Prostate gland (tissue), 2 donors: ENCODE results near the gene SPRYD3. TPM values are rescaled to one million over a fixed set of nuclear protein-coding genes. Genes with fewer than 3 reads are reported as not detected.
A peak's percentile ranks its signal among the peaks of the same experiment; 100 is the strongest.

ENCODE experiments used
- DNase-seq: peaks from one replicate; pipeline ENCODE4 v3.0.0-alpha.2; 2019; ENCODE audit warnings: low spot score
- H3K27ac ChIP-seq, 2 donors: fragments of 200-600 bp; sonication (generic); 2 replicates each; pipeline ENCODE4 v1.5.1; 2017 to 2019
- H3K27me3 ChIP-seq: fragments of 200-600 bp; sonication (generic); replicated peaks from 2 replicates; pipeline ENCODE4 v1.5.1; 2019; ENCODE audit not compliant: insufficient read depth
- H3K36me3 ChIP-seq, 2 donors: fragments of 200-600 bp; sonication (generic); 1 replicate in 1 of 2; 2 replicates in 1 of 2; pipeline versions ENCODE4 v1.5.1 to v1.8.1; 2017 to 2019
- H3K4me1 ChIP-seq: fragments of 200-600 bp; sonication (generic); replicated peaks from 2 replicates; pipeline ENCODE4 v1.5.1; 2019
- H3K4me3 ChIP-seq, 2 donors: fragments of 200-600 bp; sonication (generic); 2 replicates each; pipeline ENCODE4 v1.5.1; 2017 to 2019
- H3K9me3 ChIP-seq: fragments of 200-600 bp; sonication (generic); 2 replicates; pipeline ENCODE4 v1.5.1; 2017
- CTCF ChIP-seq, 4 experiments: fragments of 200-600 bp in 2 of 4; fragments of 450-650 bp in 2 of 4; sonication (generic) in 2 of 4; IDR thresholded peaks; 1 replicate in 3 of 4; 2 replicates in 1 of 4; pipeline ENCODE4 v1.5.1; 2016 to 2019; ENCODE audit warnings: antibody characterized with exemption in 4 of 4, mild to moderate bottlenecking in 2 of 4, moderate library complexity in 2 of 4
- POLR2A ChIP-seq: fragments of 450-650 bp; IDR thresholded peaks from one replicate; pipeline ENCODE4 v1.6.1; 2016; ENCODE audit warnings: antibody characterized with exemption, mild to moderate bottlenecking
- POLR2AphosphoS5 ChIP-seq: sonication (generic); formaldehyde crosslinking; IDR thresholded peaks from one replicate; pipeline ENCODE4 v1.6.1; 2017; ENCODE audit warnings: antibody characterized with exemption
- WGBS: methylation state at CpG from one replicate; pipeline ENCODE4 v1.1.5; 2018; 5-methylcytosine and 5-hydroxymethylcytosine counted together
- intact Hi-C: fragments of 100-400 bp; cut with DNase I; formaldehyde crosslinking; loops from one replicate; pipeline ENCODE4 v1.14.2; 2022
- total RNA-seq, 2 donors: library from RNA; depleted of rRNA; stranded (reverse); fragments of >200 nt; gene quantifications; one replicate each; pipeline ENCODE4 v1.1.0, GENCODE V29; 2016

SPRYD3 gene
- total RNA-seq, 2 donors from 2014 or later, result 38.7 to 54.4 TPM

DNA sequence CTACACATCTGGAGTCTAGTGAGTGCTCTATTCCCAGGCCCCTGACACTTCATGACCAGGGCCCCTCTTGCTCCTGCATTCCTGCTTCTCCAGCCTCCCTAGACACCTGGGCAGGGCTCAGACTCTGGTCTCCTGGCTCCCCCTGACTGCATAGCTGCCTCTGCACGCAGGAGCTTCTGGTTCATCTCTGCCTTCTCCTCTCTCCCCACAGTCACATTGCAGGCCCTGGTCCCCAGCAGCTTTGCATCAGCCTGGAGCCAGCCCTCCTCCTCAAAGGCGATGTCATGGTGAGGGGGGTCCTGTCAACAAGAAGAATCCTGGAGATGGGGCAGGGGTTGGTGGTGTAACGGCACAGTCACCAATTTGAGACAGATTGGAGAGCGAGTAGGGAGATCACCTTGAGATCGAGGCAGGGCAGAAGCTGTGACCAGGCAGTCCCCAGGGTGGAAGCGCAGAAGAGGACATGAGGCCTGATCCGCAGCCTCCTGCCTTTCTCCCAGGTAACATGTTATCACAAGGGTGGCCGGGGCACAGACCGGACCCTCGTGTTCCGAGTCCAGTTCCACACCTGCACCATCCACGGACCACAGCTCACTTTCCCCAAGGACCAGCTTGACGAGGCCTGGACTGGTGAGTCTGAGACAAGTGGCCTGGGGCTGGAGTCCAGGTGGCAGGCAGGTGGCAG is 21.2 kb downstream of the SPRYD3 start:
- 90% methylated on average over 13 of the region's 13 CpGs for WGBS
- Histone ChIP-seq H3K27me3 (no peaks in the 10 kb centered on the region), H3K27ac (no peak overlapping the region), H3K4me1 (peaks cover 22% of the 10 kb centered on the region), H3K9me3 (no peaks in the 10 kb centered on the region), H3K36me3 (no peaks in the 10 kb centered on the region), H3K4me3 (no peak overlapping the region)
- TF ChIP-seq CTCF (IDR thresholded peaks at IDR 0.05) (no peak), POLR2AphosphoS5 (no peak), POLR2A (no peak)
- intact Hi-C loops, result loop anchor here (10.0 kb wide), 1 partner anchor 447 kb away; the partner anchor contains the start of genes NPFF and TARBP2
- DNase-seq, result no peak

DNA sequence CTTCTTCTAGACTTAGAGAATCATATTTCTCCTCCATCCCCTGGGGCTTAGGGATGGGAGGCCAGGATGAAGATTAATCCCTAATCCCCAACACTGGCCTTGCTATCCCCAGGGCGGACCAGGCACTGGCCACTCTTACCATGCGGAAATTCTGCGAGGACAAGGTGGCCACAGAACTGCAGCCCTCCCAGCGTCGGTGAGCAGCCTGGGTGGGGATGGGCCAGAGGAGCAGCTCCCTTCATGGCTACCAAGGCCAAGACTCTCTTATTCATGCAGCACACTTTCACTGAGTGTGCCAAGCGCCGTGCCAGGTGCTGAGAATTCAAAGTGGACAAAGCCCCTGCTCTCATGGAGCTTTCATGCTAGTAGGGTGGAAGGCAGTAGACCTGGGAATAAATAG is 22.3 kb downstream of the SPRYD3 start:
- Histone ChIP-seq H3K4me3 (no peak overlapping the region), H3K9me3 (no peaks in the 10 kb centered on the region), H3K27ac (no peak overlapping the region), H3K36me3 (no peaks in the 10 kb centered on the region), H3K27me3 (no peaks in the 10 kb centered on the region), H3K4me1 (peaks cover 32% of the 10 kb centered on the region)
- WGBS, result 94% methylated on average over 7 of the region's 7 CpGs
- no peak for DNase-seq
- intact Hi-C loops, result loop anchor here (10.0 kb wide), 1 partner anchor 448 kb away; the partner anchor contains the start of genes NPFF and TARBP2
- no peak for TF ChIP-seq POLR2A
- TF ChIP-seq POLR2AphosphoS5, result no peak
- TF ChIP-seq CTCF (IDR thresholded peaks at IDR 0.05), result no peak

- H3K9me3 ChIP-seq, result no peaks in the 10 kb centered on the region
- no peaks in the 10 kb centered on the region for H3K27me3 ChIP-seq
- no peak for DNase-seq
- H3K4me3 ChIP-seq, result no peak overlapping the region
- WGBS, result 79% methylated on average over 5 of the region's 5 CpGs
- no peak for TF ChIP-seq CTCF (IDR thresholded peaks at IDR 0.05)
- no peak for TF ChIP-seq POLR2AphosphoS5
- TF ChIP-seq POLR2A, result no peak
- peaks cover 34% of the 10 kb centered on the region for H3K4me1 ChIP-seq
- H3K27ac ChIP-seq, result no peak overlapping the region
- intact Hi-C loops, result loop anchor here (10.0 kb wide), 1 partner anchor 449 kb away; the partner anchor contains the start of genes NPFF and TARBP2
- no peaks in the 10 kb centered on the region for H3K36me3 ChIP-seq
These were observed 22.9 kb downstream of the SPRYD3 start for GRCh38 chr12:53056296-53056695.

DNA sequence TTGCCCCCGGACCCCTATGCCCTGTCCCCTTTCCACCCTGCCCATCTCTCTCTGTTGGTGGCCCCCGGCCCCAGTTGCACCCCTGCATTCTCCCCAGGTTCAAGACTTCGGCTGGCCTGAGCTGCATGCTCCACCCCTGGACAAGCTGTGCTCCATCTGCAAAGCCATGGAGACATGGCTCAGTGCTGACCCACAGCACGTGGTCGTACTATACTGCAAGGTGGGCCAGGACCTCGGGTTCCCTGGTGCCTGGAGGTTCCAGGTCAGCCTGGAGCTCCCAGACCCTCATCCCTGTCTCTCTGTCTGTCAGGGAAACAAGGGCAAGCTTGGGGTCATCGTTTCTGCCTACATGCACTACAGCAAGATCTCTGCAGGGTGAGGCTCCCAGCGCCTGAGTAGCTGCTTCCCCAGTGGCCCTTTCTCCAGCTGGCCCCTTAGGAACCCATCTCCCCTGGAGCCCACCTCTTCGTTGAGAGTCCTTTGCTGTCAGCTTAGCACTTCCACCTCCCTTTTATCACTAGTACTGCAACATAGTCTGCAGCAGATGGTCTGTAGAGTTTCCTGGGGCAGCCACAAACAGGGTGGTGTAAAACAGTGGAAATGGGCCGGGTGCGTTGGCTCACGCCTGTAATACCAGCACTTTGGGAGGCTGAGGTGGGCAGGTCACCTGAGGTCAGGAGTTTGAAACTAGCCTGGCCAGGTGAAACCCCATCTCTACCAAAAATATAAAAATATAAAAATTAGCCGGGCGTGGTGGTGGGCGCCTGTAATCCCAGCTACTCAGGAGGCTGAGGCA is 23.5 kb downstream of the SPRYD3 start:
- peak overlapping the region in 1 of 2 donors; percentile 99 for H3K27ac ChIP-seq
- no peaks in the 10 kb centered on the region for H3K27me3 ChIP-seq
- H3K36me3 ChIP-seq, result no peaks in the 10 kb centered on the region
- H3K4me1 ChIP-seq, result peaks cover 34% of the 10 kb centered on the region
- H3K9me3 ChIP-seq, result no peaks in the 10 kb centered on the region
- 87% methylated on average over 15 of the region's 15 CpGs for WGBS
- DNase-seq, result no peak
- TF ChIP-seq POLR2AphosphoS5 (no peak), POLR2A (no peak), CTCF (IDR thresholded peaks at IDR 0.05) (no peak)
- H3K4me3 ChIP-seq, result no peak overlapping the region
- intact Hi-C loops, result loop anchor here (10.0 kb wide), 1 partner anchor 449 kb away; the partner anchor contains the start of genes NPFF and TARBP2
